HEK293 (cell line): ENCODE results near the gene LRP1.

Experiments used
- CTCF ChIA-PET: fragments of 350-600 bp; formaldehyde crosslinking; extraction: SDS; loops from one replicate; lab custom pipeline; 2021; ENCODE audit warnings: antibody characterized with exemption; lab: Yijun Ruan, JAX
- POLR2A ChIA-PET: fragments of 300-600 bp; formaldehyde crosslinking; extraction: SDS; loops from one replicate; lab custom pipeline; 2020; ENCODE audit warnings: antibody characterized with exemption, inconsistent platforms; lab: Yijun Ruan, JAX
- H3K27ac ChIP-seq: fragments of 200-500 bp; sonication (Bioruptor generic); 2 replicates; pipeline ENCODE4 v1.5.1; 2014; ENCODE audit warnings: low read depth, low read length, control low read depth, inconsistent platforms; ENCODE audit errors: extremely low read depth
- H3K36me3 ChIP-seq, 2 experiments: fragments of 200-500 bp in 1 of 2; sonication (Bioruptor generic) in 1 of 2; 1 replicate in 1 of 2; 2 replicates in 1 of 2; pipeline ENCODE4 v1.5.1; 2014 to 2017; ENCODE audit warnings: inconsistent platforms in 2 of 2, low read length in 2 of 2; ENCODE audit not compliant: control insufficient read depth in 2 of 2, insufficient read depth in 1 of 2
- H3K4me1 ChIP-seq: fragments of 200-500 bp; sonication (Bioruptor generic); 2 replicates; pipeline ENCODE4 v1.5.1; 2014; ENCODE audit warnings: mild to moderate bottlenecking, low read length, inconsistent platforms; ENCODE audit not compliant: control insufficient read depth, insufficient read depth
- H3K4me3 ChIP-seq: 2 replicates; pipeline ENCODE4 v1.5.1; 2011; ENCODE audit warnings: low read depth, mild to moderate bottlenecking, control low read depth, low read length, moderate library complexity
- H3K9me3 ChIP-seq: fragments of 200-500 bp; sonication (Bioruptor generic); 2 replicates; pipeline ENCODE4 v1.5.1; 2014; ENCODE audit warnings: low read depth, low read length, inconsistent platforms; ENCODE audit not compliant: control insufficient read depth, insufficient read depth
- FEZF1 ChIP-seq: fragments of 450-650 bp; formaldehyde crosslinking; IDR thresholded peaks from 2 replicates; pipeline ENCODE4 v1.5.1; 2016; ENCODE audit warnings: missing biosample characterization, missing genetic modification characterization
- MYNN ChIP-seq: fragments of 450-650 bp; formaldehyde crosslinking; IDR thresholded peaks from 2 replicates; pipeline ENCODE4 v1.5.1; 2016; ENCODE audit warnings: missing biosample characterization, missing genetic modification characterization, borderline replicate concordance
- PRDM1 ChIP-seq: fragments of 450-650 bp; formaldehyde crosslinking; IDR thresholded peaks from 2 replicates; pipeline ENCODE4; 2016; ENCODE audit warnings: missing biosample characterization, missing genetic modification characterization
- SP2 ChIP-seq: fragments of 450-650 bp; formaldehyde crosslinking; IDR thresholded peaks from 2 replicates; pipeline ENCODE4 v1.5.1; 2016; ENCODE audit warnings: missing biosample characterization, missing genetic modification characterization
- WT1 ChIP-seq: fragments of 450-650 bp; formaldehyde crosslinking; IDR thresholded peaks from 2 replicates; pipeline ENCODE4 v1.5.1; 2016; ENCODE audit warnings: missing biosample characterization, missing genetic modification characterization
- ZIC2 ChIP-seq: fragments of 450-650 bp; formaldehyde crosslinking; IDR thresholded peaks from 2 replicates; pipeline ENCODE4 v1.5.1; 2016; ENCODE audit warnings: missing biosample characterization, missing genetic modification characterization
- ZNF133 ChIP-seq: fragments of 450-650 bp; formaldehyde crosslinking; IDR thresholded peaks from 2 replicates; pipeline ENCODE4 v1.5.1; 2016; ENCODE audit warnings: missing biosample characterization, missing genetic modification characterization
- ZNF341 ChIP-seq: fragments of 450-650 bp; formaldehyde crosslinking; IDR thresholded peaks from 2 replicates; pipeline ENCODE4; 2016; ENCODE audit warnings: low read depth, missing biosample characterization, missing genetic modification characterization
- ZNF501 ChIP-seq: fragments of 450-650 bp; formaldehyde crosslinking; IDR thresholded peaks from 2 replicates; pipeline ENCODE4 v1.5.1; 2016; ENCODE audit warnings: missing biosample characterization, missing genetic modification characterization
- ZNF664 ChIP-seq: fragments of 450-650 bp; formaldehyde crosslinking; IDR thresholded peaks from 2 replicates; pipeline ENCODE4 v1.5.1; 2016; ENCODE audit warnings: missing biosample characterization, missing genetic modification characterization
- ZXDB ChIP-seq: fragments of 450-650 bp; formaldehyde crosslinking; IDR thresholded peaks from 2 replicates; pipeline ENCODE4 v1.5.1; 2016; ENCODE audit warnings: missing biosample characterization, missing genetic modification characterization
- TF ChIP-seq, protein P1 (sequence below): fragments of 450-650 bp; formaldehyde crosslinking; IDR thresholded peaks from 2 replicates; pipeline ENCODE4 v1.5.1; 2016; ENCODE audit warnings: missing biosample characterization, missing genetic modification characterization
- TF ChIP-seq, protein P2 (sequence below): fragments of 450-650 bp; formaldehyde crosslinking; IDR thresholded peaks from 2 replicates; pipeline ENCODE4 v1.5.1; 2016; ENCODE audit warnings: missing biosample characterization, missing genetic modification characterization
- TF ChIP-seq, protein P3 (sequence below): fragments of 450-650 bp; formaldehyde crosslinking; IDR thresholded peaks from 2 replicates; pipeline ENCODE4 v1.5.1; 2016; ENCODE audit warnings: missing biosample characterization, missing genetic modification characterization
- TF ChIP-seq, protein P4 (sequence below): fragments of 450-650 bp; formaldehyde crosslinking; IDR thresholded peaks from 2 replicates; pipeline ENCODE4 v1.5.1; 2016; ENCODE audit warnings: missing biosample characterization, missing genetic modification characterization
- TF ChIP-seq, protein P5 (sequence below): fragments of 450-650 bp; formaldehyde crosslinking; IDR thresholded peaks from 2 replicates; pipeline ENCODE4 v1.5.1; 2016; ENCODE audit warnings: missing biosample characterization, missing genetic modification characterization, low read depth
- TF ChIP-seq, protein P6 (sequence below): fragments of 450-650 bp; formaldehyde crosslinking; IDR thresholded peaks from 2 replicates; pipeline ENCODE4 v1.5.1; 2016; ENCODE audit warnings: missing biosample characterization, missing genetic modification characterization

The LRP1 gene

DNA sequence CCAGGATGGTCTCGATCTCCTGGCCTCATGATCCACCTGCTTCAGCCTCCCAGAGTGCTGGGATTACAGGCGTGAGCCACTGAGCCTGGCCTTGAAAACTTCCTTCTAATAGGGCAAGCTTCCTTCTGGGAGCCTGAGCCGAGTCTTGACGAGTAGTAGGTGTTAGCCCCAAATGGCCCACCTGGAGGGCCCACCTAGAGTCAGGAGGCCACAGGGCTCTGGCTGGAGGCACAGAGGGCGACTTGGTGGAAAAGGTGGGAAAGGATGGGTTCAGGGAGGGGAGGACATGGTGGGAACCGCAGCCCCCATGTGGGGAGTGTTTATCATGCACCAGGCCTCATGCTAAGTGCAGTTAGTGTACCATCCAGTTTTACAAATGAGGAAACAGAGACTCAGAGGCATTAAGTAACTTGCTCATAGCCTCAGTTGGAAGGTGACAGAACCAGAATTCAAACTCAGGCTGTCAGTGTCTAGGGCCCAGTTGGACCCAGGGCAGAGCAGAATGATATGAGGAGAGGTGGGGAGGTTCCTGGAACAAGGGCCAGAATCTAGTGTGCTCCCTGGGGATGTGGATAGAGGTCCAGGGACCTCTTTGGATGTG is 22.2 kb downstream of the LRP1 start:
- peaks cover 0 to 88% of the 10 kb centered on the region in 2 experiments; a peak in 1 of 3 replicates for H3K36me3 ChIP-seq
- TF ChIP-seq ZXDB (tag by site-specific recombination) (no peak), ZIC2 (0 out of 2 replicates have a peak, but pooled peaks have one; percentile 21)
- H3K9me3 ChIP-seq: no peaks in the 10 kb centered on the region
- no peaks in the 10 kb centered on the region for H3K4me1 ChIP-seq
- CTCF ChIA-PET: interaction anchor here (0.7 to 3.1 kb wide), 2 partner anchors 25 to 27 kb away, joined by 4 to 10 read pairs; no protein-coding TSS in a partner anchor
- no peak overlapping the region for H3K4me3 ChIP-seq
- POLR2A ChIA-PET: no interaction called here
- H3K27ac ChIP-seq: no peak overlapping the region

DNA sequence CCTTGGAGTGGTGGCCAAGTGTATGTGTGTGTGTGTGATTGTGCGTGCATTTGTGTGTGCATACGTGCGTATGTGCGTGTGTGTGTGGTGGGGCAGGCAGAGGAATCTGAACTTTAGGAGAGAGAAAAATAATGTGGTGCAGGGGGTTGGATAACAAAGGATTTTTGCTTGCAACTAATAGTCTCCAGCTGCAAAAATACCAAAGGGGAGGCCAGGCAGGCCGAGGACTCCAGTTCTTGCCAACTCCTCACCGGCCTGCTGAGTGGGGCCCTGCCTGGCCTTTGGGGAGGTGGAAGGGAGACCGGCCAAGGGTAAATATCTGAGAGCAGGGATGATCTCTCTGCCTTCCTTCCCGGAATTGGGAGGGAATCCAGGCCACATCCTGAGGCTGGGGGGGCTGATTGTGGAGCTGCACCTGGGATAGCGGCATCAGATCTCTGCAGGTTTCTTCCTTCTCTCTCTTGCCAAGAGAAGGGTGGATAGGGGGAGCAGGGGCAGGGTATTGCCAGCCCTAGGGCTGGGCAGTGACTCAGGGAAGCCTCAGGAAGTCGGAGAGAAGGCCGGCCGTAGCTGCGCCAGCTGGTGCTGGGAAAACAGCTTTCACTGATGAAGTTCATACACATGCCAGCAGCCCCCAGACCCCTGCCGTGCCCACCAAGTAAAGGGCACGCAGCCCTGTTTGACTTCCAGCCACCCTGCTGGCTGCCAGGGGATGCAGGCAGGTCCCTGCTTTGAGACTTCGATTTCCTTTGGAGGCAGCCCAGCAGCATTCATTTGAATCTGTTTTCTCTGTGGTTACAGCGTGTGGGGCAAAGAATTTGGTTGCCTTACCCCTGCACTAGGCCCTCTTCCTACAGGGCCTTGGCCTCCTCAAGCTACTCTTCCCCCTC is 23.7 kb downstream of the LRP1 start:
- H3K36me3 ChIP-seq: peaks cover 0 to 88% of the 10 kb centered on the region in 2 experiments; a peak in 1 of 3 replicates
- no peaks in the 10 kb centered on the region for H3K9me3 ChIP-seq
- H3K4me1 ChIP-seq: no peaks in the 10 kb centered on the region
- ChIA-PET POLR2A (no interaction called here), CTCF (interaction anchor here (0.8 to 3.1 kb wide), 2 partner anchors 24 to 58 kb away, joined by 3 to 10 read pairs; no protein-coding TSS in a partner anchor)
- H3K27ac ChIP-seq: no peak overlapping the region
- H3K4me3 ChIP-seq: no peak overlapping the region
- TF ChIP-seq ZIC2 (peak; percentile 93), ZNF133 (tag by site-specific recombination) (no peak)
- TF ChIP-seq, protein P1, sequence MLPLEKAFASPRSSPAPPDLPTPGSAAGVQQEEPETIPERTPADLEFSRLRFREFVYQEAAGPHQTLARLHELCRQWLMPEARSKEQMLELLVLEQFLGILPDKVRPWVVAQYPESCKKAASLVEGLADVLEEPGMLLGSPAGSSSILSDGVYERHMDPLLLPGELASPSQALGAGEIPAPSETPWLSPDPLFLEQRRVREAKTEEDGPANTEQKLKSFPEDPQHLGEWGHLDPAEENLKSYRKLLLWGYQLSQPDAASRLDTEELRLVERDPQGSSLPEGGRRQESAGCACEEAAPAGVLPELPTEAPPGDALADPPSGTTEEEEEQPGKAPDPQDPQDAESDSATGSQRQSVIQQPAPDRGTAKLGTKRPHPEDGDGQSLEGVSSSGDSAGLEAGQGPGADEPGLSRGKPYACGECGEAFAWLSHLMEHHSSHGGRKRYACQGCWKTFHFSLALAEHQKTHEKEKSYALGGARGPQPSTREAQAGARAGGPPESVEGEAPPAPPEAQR (tag by site-specific recombination): no peak

DNA sequence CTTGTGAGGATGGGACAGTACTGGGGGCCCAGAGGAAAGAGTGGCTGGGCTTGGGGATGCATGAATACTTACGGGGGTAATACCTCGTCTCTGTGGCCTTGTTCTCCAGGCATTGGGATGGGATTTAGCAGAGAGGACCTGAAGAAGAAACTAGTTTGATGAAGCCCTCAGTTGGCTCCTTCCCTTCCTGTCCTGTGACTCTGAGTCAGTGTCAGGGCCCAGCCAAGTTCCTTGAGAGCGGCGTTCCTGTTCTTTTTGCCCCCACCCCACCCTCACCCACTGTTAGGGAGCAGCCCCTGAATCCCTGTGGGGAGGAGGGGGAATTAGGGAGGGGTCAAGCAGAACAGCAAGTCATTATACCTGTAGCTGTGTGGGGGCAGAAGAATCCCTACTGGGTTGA is 24.4 kb downstream of the LRP1 start:
- Histone ChIP-seq H3K4me1 (no peaks in the 10 kb centered on the region), H3K4me3 (no peak overlapping the region), H3K36me3 (peaks cover 0 to 88% of the 10 kb centered on the region in 2 experiments; a peak in 1 of 3 replicates), H3K27ac (no peak overlapping the region), H3K9me3 (no peaks in the 10 kb centered on the region)
- ChIA-PET CTCF (interaction anchor here (0.8 to 3.1 kb wide), 3 partner anchors 23 to 59 kb away, joined by 3 to 10 read pairs (median 3); no protein-coding TSS in a partner anchor), POLR2A (no interaction called here)
- TF ChIP-seq ZNF501 (tag by site-specific recombination) (no peak), PRDM1 (tag by site-specific recombination) (no peak), WT1 (no peak), ZNF341 (tag by site-specific recombination) (no peak), MYNN (no peak), ZNF664 (tag by site-specific recombination) (no peak), FEZF1 (tag by site-specific recombination) (no peak), SP2 (no peak)
- TF ChIP-seq, protein P2, sequence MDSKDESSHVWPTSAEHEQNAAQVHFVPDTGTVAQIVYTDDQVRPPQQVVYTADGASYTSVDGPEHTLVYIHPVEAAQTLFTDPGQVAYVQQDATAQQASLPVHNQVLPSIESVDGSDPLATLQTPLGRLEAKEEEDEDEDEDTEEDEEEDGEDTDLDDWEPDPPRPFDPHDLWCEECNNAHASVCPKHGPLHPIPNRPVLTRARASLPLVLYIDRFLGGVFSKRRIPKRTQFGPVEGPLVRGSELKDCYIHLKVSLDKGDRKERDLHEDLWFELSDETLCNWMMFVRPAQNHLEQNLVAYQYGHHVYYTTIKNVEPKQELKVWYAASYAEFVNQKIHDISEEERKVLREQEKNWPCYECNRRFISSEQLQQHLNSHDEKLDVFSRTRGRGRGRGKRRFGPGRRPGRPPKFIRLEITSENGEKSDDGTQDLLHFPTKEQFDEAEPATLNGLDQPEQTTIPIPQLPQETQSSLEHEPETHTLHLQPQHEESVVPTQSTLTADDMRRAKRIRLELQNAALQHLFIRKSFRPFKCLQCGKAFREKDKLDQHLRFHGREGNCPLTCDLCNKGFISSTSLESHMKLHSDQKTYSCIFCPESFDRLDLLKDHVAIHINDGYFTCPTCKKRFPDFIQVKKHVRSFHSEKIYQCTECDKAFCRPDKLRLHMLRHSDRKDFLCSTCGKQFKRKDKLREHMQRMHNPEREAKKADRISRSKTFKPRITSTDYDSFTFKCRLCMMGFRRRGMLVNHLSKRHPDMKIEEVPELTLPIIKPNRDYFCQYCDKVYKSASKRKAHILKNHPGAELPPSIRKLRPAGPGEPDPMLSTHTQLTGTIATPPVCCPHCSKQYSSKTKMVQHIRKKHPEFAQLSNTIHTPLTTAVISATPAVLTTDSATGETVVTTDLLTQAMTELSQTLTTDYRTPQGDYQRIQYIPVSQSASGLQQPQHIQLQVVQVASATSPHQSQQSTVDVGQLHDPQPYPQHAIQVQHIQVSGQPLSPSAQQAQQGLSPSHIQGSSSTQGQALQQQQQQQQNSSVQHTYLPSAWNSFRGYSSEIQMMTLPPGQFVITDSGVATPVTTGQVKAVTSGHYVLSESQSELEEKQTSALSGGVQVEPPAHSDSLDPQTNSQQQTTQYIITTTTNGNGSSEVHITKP (tag by site-specific recombination): no peak
- TF ChIP-seq, protein P3, sequence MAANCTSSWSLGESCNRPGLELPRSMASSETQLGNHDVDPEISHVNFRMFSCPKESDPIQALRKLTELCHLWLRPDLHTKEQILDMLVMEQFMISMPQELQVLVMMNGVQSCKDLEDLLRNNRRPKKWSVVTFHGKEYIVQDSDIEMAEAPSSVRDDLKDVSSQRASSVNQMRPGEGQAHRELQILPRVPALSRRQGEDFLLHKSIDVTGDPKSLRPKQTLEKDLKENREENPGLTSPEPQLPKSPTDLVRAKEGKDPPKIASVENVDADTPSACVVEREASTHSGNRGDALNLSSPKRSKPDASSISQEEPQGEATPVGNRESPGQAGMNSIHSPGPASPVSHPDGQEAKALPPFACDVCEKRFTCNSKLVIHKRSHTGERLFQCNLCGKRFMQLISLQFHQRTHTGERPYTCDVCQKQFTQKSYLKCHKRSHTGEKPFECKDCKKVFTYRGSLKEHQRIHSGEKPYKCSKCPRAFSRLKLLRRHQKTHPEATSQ (tag by site-specific recombination): no peak
- TF ChIP-seq, protein P4, sequence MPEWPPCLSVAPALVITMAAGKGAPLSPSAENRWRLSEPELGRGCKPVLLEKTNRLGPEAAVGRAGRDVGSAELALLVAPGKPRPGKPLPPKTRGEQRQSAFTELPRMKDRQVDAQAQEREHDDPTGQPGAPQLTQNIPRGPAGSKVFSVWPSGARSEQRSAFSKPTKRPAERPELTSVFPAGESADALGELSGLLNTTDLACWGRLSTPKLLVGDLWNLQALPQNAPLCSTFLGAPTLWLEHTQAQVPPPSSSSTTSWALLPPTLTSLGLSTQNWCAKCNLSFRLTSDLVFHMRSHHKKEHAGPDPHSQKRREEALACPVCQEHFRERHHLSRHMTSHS (tag by site-specific recombination): no peak
- TF ChIP-seq, protein P5, sequence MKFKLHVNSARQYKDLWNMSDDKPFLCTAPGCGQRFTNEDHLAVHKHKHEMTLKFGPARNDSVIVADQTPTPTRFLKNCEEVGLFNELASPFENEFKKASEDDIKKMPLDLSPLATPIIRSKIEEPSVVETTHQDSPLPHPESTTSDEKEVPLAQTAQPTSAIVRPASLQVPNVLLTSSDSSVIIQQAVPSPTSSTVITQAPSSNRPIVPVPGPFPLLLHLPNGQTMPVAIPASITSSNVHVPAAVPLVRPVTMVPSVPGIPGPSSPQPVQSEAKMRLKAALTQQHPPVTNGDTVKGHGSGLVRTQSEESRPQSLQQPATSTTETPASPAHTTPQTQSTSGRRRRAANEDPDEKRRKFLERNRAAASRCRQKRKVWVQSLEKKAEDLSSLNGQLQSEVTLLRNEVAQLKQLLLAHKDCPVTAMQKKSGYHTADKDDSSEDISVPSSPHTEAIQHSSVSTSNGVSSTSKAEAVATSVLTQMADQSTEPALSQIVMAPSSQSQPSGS (tag by site-specific recombination): no peak
- TF ChIP-seq, protein P6, sequence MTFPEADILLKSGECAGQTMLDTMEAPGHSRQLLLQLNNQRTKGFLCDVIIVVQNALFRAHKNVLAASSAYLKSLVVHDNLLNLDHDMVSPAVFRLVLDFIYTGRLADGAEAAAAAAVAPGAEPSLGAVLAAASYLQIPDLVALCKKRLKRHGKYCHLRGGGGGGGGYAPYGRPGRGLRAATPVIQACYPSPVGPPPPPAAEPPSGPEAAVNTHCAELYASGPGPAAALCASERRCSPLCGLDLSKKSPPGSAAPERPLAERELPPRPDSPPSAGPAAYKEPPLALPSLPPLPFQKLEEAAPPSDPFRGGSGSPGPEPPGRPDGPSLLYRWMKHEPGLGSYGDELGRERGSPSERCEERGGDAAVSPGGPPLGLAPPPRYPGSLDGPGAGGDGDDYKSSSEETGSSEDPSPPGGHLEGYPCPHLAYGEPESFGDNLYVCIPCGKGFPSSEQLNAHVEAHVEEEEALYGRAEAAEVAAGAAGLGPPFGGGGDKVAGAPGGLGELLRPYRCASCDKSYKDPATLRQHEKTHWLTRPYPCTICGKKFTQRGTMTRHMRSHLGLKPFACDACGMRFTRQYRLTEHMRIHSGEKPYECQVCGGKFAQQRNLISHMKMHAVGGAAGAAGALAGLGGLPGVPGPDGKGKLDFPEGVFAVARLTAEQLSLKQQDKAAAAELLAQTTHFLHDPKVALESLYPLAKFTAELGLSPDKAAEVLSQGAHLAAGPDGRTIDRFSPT (tag by site-specific recombination): no peak
